CD4-positive, alpha-beta T cell (primary cell): Measurements from ENCODE around the gene MCTP1. TPM values are rescaled to one million over a fixed set of nuclear protein-coding genes. Genes with fewer than 3 reads are reported as not detected.

ENCODE experiments used
- ATAC-seq: fragments of 200-7000 bp; cut with Tn5 transposase; one replicate; pipeline ENCODE4 v1.10.0; 2022; ENCODE audit warnings: mild to moderate bottlenecking; ENCODE audit not compliant: poor library complexity
- CTCF ChIA-PET: fragments of 350-600 bp; sonication (Branson Sonifier 250); formaldehyde crosslinking; loops from one replicate; lab custom pipeline; 2021; ENCODE audit warnings: antibody characterized with exemption, inconsistent platforms; lab: Charles Lee
- POLR2A ChIA-PET: fragments of 350-600 bp; sonication (Branson Sonifier 250); formaldehyde crosslinking; loops from one replicate; lab custom pipeline; 2021; ENCODE audit warnings: antibody characterized with exemption, inconsistent platforms; lab: Charles Lee
- DNase-seq, 14 experiments: peaks; one replicate each; pipeline ENCODE4 v3.0.0-alpha.2; 2013 to 2020; ENCODE audit warnings: mixed read lengths in 2 of 14
- H3K27ac ChIP-seq, 2 donors: one replicate each; pipeline versions ENCODE4 v1.5.1 to v1.7.0; 2013; ENCODE audit warnings: low read length in 2 of 2, low read depth in 1 of 2, mild to moderate bottlenecking in 1 of 2
- H3K27me3 ChIP-seq, 2 experiments: 1 replicate in 1 of 2; 2 replicates in 1 of 2; pipeline versions ENCODE4 v1.6.1 to v1.7.0; 2013; ENCODE audit warnings: low read length in 2 of 2, control low read depth in 1 of 2, mild to moderate bottlenecking in 1 of 2, moderate library complexity in 1 of 2; ENCODE audit not compliant: insufficient read depth in 2 of 2, control insufficient read depth in 1 of 2
- H3K36me3 ChIP-seq: one replicate; pipeline ENCODE4 v1.6.1; 2013; ENCODE audit warnings: low read length, control low read depth; ENCODE audit not compliant: insufficient read depth
- H3K4me1 ChIP-seq: one replicate; pipeline ENCODE4 v1.6.1; 2013; ENCODE audit warnings: low read length, control low read depth; ENCODE audit not compliant: insufficient read depth
- H3K4me3 ChIP-seq: one replicate; pipeline ENCODE4 v1.5.1; 2013; ENCODE audit warnings: mild to moderate bottlenecking, low read length, moderate library complexity
- H3K9me3 ChIP-seq, 2 experiments: 1 replicate in 1 of 2; 2 replicates in 1 of 2; pipeline versions ENCODE4 v1.6.1 to v1.7.0; 2013; ENCODE audit warnings: low read length in 2 of 2, mild to moderate bottlenecking in 2 of 2, control low read depth in 1 of 2, moderate library complexity in 1 of 2; ENCODE audit not compliant: control insufficient read depth in 1 of 2, insufficient read depth in 1 of 2
- H3K27ac Mint-ChIP-seq: one replicate; pipeline ENCODE4 v1.8.0; 2020; ENCODE audit warnings: mixed read lengths
- H3K27me3 Mint-ChIP-seq: one replicate; pipeline ENCODE4 v1.8.0; 2021; ENCODE audit warnings: mixed read lengths
- H3K36me3 Mint-ChIP-seq: one replicate; pipeline ENCODE4 v1.8.0; 2021; ENCODE audit warnings: low read depth, mixed read lengths
- H3K4me1 Mint-ChIP-seq: one replicate; pipeline ENCODE4 v1.8.0; 2021; ENCODE audit warnings: low read depth, mixed read lengths
- H3K4me3 Mint-ChIP-seq: one replicate; pipeline ENCODE4 v1.8.0; 2020; ENCODE audit warnings: mild to moderate bottlenecking, mixed read lengths
- H3K9me3 Mint-ChIP-seq: one replicate; pipeline ENCODE4 v1.8.0; 2020; ENCODE audit warnings: mixed read lengths
- CTCF ChIP-seq: fragments of 200-600 bp; IDR thresholded peaks from one replicate; pipeline ENCODE4 v1.8.0; 2022; ENCODE audit warnings: antibody characterized with exemption, mild to moderate bottlenecking
- intact Hi-C, 2 experiments: fragments of 100-400 bp; cut with DNase I in 1 of 2; cut with micrococcal nuclease in 1 of 2; formaldehyde crosslinking; loops; one replicate each; pipeline versions ENCODE4 v1.15.1 to v1.9.0; 2023 to 2025; cut with DNase I, micrococcal nuclease
- total RNA-seq, 174 experiments: library from RNA in 2 of 174; stranded (reverse) in 2 of 174; gene quantifications; one replicate each; pipeline ENCODE4 v1.2.3 and lab custom pipeline; 2021 to 2026

Gene MCTP1
- total RNA-seq, 2 experiments from 2014 or later: 2.1 to 2.7 TPM

GRCh38 chr5:95113489-95113888 is 171.4 kb downstream of the MCTP1 start:
- no peaks in the 10 kb centered on the region for H3K27me3 Mint-ChIP-seq
- no peaks in the 10 kb centered on the region for H3K27me3 ChIP-seq
- H3K4me1 ChIP-seq: no peaks in the 10 kb centered on the region
- CTCF ChIA-PET: no interaction called here
- no peaks in the 10 kb centered on the region for H3K36me3 ChIP-seq
- no peak for TF ChIP-seq CTCF
- no peak overlapping the region for H3K27ac ChIP-seq
- H3K9me3 Mint-ChIP-seq: peaks cover 2% of the 10 kb centered on the region
- no peak overlapping the region for H3K4me3 ChIP-seq
- ATAC-seq (no peak), DNase-seq (no peak)
- intact Hi-C loops: no loop called here
- no peaks in the 10 kb centered on the region for H3K9me3 ChIP-seq
- no peaks in the 10 kb centered on the region for H3K4me1 Mint-ChIP-seq
- H3K4me3 Mint-ChIP-seq: no peak overlapping the region
- no peak overlapping the region for H3K27ac Mint-ChIP-seq
- POLR2A ChIA-PET: no interaction called here
- H3K36me3 Mint-ChIP-seq: no peaks in the 10 kb centered on the region

- no peaks in the 10 kb centered on the region for H3K36me3 ChIP-seq
- TF ChIP-seq CTCF: no peak
- Mint-ChIP-seq H3K9me3 (no peaks in the 10 kb centered on the region), H3K4me3 (no peak overlapping the region), H3K4me1 (no peaks in the 10 kb centered on the region), H3K27me3 (no peaks in the 10 kb centered on the region), H3K36me3 (no peaks in the 10 kb centered on the region), H3K27ac (no peak overlapping the region)
- H3K4me1 ChIP-seq: no peaks in the 10 kb centered on the region
- DNase-seq (no peak), ATAC-seq (no peak)
- no peak overlapping the region for H3K4me3 ChIP-seq
- H3K9me3 ChIP-seq: no peaks in the 10 kb centered on the region
- POLR2A ChIA-PET: no interaction called here
- intact Hi-C loops: no loop called here
- CTCF ChIA-PET: no interaction called here
- no peak overlapping the region for H3K27ac ChIP-seq
- no peaks in the 10 kb centered on the region for H3K27me3 ChIP-seq
Measured at GRCh38 chr5:95111141-95111540, 173.8 kb downstream of the MCTP1 start.

- Histone ChIP-seq H3K27ac (no peak overlapping the region), H3K4me3 (no peak overlapping the region), H3K27me3 (no peaks in the 10 kb centered on the region), H3K4me1 (no peaks in the 10 kb centered on the region), H3K9me3 (no peaks in the 10 kb centered on the region), H3K36me3 (no peaks in the 10 kb centered on the region)
- TF ChIP-seq CTCF: no peak
- ATAC-seq (no peak), DNase-seq (no peak)
- CTCF ChIA-PET: no interaction called here
- intact Hi-C loops: no loop called here
- POLR2A ChIA-PET: no interaction called here
- no peak overlapping the region for H3K4me3 Mint-ChIP-seq
- no peaks in the 10 kb centered on the region for H3K36me3 Mint-ChIP-seq
- no peaks in the 10 kb centered on the region for H3K27me3 Mint-ChIP-seq
- no peak overlapping the region for H3K27ac Mint-ChIP-seq
- H3K9me3 Mint-ChIP-seq: no peaks in the 10 kb centered on the region
- no peaks in the 10 kb centered on the region for H3K4me1 Mint-ChIP-seq
Measured at GRCh38 chr5:95110118-95110517, 174.8 kb downstream of the MCTP1 start.
